Occipital lobe (tissue), 2 donors: ENCODE results near the gene WNT11. TPM values are rescaled to one million over a fixed set of nuclear protein-coding genes. Genes with fewer than 3 reads are reported as not detected.
"Not testable (repeated sequence)": the region's sequence is repeated elsewhere in the genome, so short reads cannot be mapped to it uniquely, and the experiment has no call there.

Experiments used
- DNase-seq: peaks from one replicate; lab custom pipeline; 2025; lab: John Stamatoyannopoulos, UW
- total RNA-seq: library from RNA; depleted of rRNA; stranded (reverse); fragments of >200 nt; gene quantifications from one replicate; pipeline ENCODE4 v1.2.3, GENCODE V29; 2014

Gene WNT11
- total RNA-seq, 1 donor from 2014 or later = 4.4 TPM

- no peak for DNase-seq
Observed at GRCh38 chr11:76203131-76203925, 3.0 kb downstream of the WNT11 start.

- no peak for DNase-seq
Observed at GRCh38 chr11:76201672-76202412, 4.5 kb downstream of the WNT11 start.

GRCh38 chr11:76201056-76201455 is 5.2 kb downstream of the WNT11 start:
- no peak for DNase-seq

GRCh38 chr11:76200006-76200940 is 6.0 kb downstream of the WNT11 start:
- no peak for DNase-seq

- not testable (repeated sequence) for DNase-seq
Observed at GRCh38 chr11:76198691-76199090, 7.6 kb downstream of the WNT11 start.

- no peak for DNase-seq
Observed at GRCh38 chr11:76197941-76198640, 8.2 kb downstream of the WNT11 start.

- no peak for DNase-seq
Observed at GRCh38 chr11:76197332-76197731, 9.0 kb downstream of the WNT11 start.

GRCh38 chr11:76196849-76197248 is 9.5 kb downstream of the WNT11 start:
- no peak for DNase-seq

GRCh38 chr11:76194872-76195668 is 11.2 kb downstream of the WNT11 start:
- DNase-seq = no peak

GRCh38 chr11:76193219-76193618 is 13.1 kb downstream of the WNT11 start:
- no peak for DNase-seq

GRCh38 chr11:76190376-76190775 is 15.9 kb downstream of the WNT11 start:
- DNase-seq = no peak

GRCh38 chr11:76189682-76190081 is 16.6 kb downstream of the WNT11 start:
- no peak for DNase-seq

GRCh38 chr11:76188873-76189272 is 17.4 kb downstream of the WNT11 start:
- DNase-seq = no peak

- no peak for DNase-seq
Observed at GRCh38 chr11:76186776-76187279, 19.5 kb downstream of the WNT11 start.

GRCh38 chr11:76185931-76186401 is 20.3 kb downstream of the WNT11 start:
- DNase-seq = no peak

- DNase-seq = no peak
Observed at GRCh38 chr11:76185511-76185910, 20.8 kb downstream of the WNT11 start.

GRCh38 chr11:76184551-76184993 is 21.7 kb downstream of the WNT11 start:
- DNase-seq = no peak

- no peak for DNase-seq
Observed at GRCh38 chr11:76181371-76181770, 24.9 kb downstream of the WNT11 start.

- no peak for DNase-seq
Observed at GRCh38 chr11:76179147-76179546, 27.2 kb downstream of the WNT11 start.

GRCh38 chr11:76177250-76177686 is 29.0 kb downstream of the WNT11 start:
- DNase-seq = no peak
